Stimulated activated effector memory CD8-positive, alpha-beta T cell treated with anti-CD3 and anti-CD28 coated beads, Interleukin-12 subunit alpha, Interleukin-12 subunit beta, amount 100 ng/mL, for 72 hours (primary cell): Measurements from ENCODE around the gene DDX51.
"Not testable (repeated sequence)": the region's sequence is repeated elsewhere in the genome, so short reads cannot be mapped to it uniquely, and the experiment has no call there.

Experiments used
- ATAC-seq: fragments of 150-1000 bp; cut with Tn5 transposase; 2 replicates; pipeline ENCODE4 v1.10.0; 2021
- DNase-seq, 2 donors: peaks; one replicate each; pipeline ENCODE4 v3.0.0; 2021 to 2022; ENCODE audit warnings: low spot score in 2 of 2
- H3K27ac Mint-ChIP-seq: one replicate; pipeline ENCODE4 v1.8.0; 2022; ENCODE audit warnings: mild to moderate bottlenecking, mixed read lengths
- H3K36me3 Mint-ChIP-seq: one replicate; pipeline ENCODE4 v1.8.0; 2022; ENCODE audit warnings: mild to moderate bottlenecking, mixed read lengths
- H3K4me1 Mint-ChIP-seq: one replicate; pipeline ENCODE4 v1.8.0; 2022; ENCODE audit warnings: mixed read lengths
- H3K4me3 Mint-ChIP-seq: one replicate; pipeline ENCODE4 v1.8.0; 2022; ENCODE audit warnings: mild to moderate bottlenecking, mixed read lengths
- H3K9me3 Mint-ChIP-seq: one replicate; pipeline ENCODE4 v1.8.0; 2022; ENCODE audit warnings: mixed read lengths

The DDX51 gene

GRCh38 chr12:132143336-132144071 lies 615 bp downstream of the DDX51 start:
- H3K9me3 Mint-ChIP-seq, result no peaks in the 10 kb centered on the region
- H3K27ac Mint-ChIP-seq, result peak overlapping the region; percentile 97
- peak overlapping the region; percentile 85 for H3K4me3 Mint-ChIP-seq
- peak; percentile 48 for ATAC-seq
- peaks cover 65% of the 10 kb centered on the region for H3K36me3 Mint-ChIP-seq
- DNase-seq, result peak in 1 of 2 donors; percentile 60
- H3K4me1 Mint-ChIP-seq, result peaks cover 37% of the 10 kb centered on the region

- DNase-seq (no peak), ATAC-seq (no peak)
- Mint-ChIP-seq H3K9me3 (no peaks in the 10 kb centered on the region), H3K27ac (peak overlapping the region; percentile 52), H3K4me3 (peak overlapping the region; percentile 85), H3K4me1 (peaks cover 37% of the 10 kb centered on the region), H3K36me3 (peaks cover 72% of the 10 kb centered on the region)
Measured at GRCh38 chr12:132142679-132143335, 1.3 kb downstream of the DDX51 start.

- H3K36me3 Mint-ChIP-seq, result peaks cover 77% of the 10 kb centered on the region
- no peak for ATAC-seq
- H3K9me3 Mint-ChIP-seq, result no peaks in the 10 kb centered on the region
- no peak for DNase-seq
- H3K4me1 Mint-ChIP-seq, result peaks cover 37% of the 10 kb centered on the region
- H3K27ac Mint-ChIP-seq, result no peak overlapping the region
- H3K4me3 Mint-ChIP-seq, result peak overlapping the region; percentile 85
Measured at GRCh38 chr12:132141976-132142678, 2.0 kb downstream of the DDX51 start.

GRCh38 chr12:132140918-132141841 lies 2.9 kb downstream of the DDX51 start:
- no peak overlapping the region for H3K4me3 Mint-ChIP-seq
- H3K36me3 Mint-ChIP-seq, result peaks cover 70% of the 10 kb centered on the region
- no peak for ATAC-seq
- DNase-seq, result no peak
- peaks cover 29% of the 10 kb centered on the region for H3K4me1 Mint-ChIP-seq
- no peak overlapping the region for H3K27ac Mint-ChIP-seq
- no peaks in the 10 kb centered on the region for H3K9me3 Mint-ChIP-seq

- Mint-ChIP-seq H3K27ac (no peak overlapping the region), H3K4me3 (no peak overlapping the region), H3K4me1 (peaks cover 22% of the 10 kb centered on the region), H3K9me3 (no peaks in the 10 kb centered on the region), H3K36me3 (peaks cover 64% of the 10 kb centered on the region)
- no peak for ATAC-seq
- no peak for DNase-seq
Measured at GRCh38 chr12:132140501-132140900, 3.6 kb downstream of the DDX51 start.

- ATAC-seq, result no peak
- Mint-ChIP-seq H3K4me1 (peaks cover 16% of the 10 kb centered on the region), H3K27ac (no peak overlapping the region), H3K9me3 (no peaks in the 10 kb centered on the region), H3K36me3 (peaks cover 59% of the 10 kb centered on the region), H3K4me3 (no peak overlapping the region)
- no peak for DNase-seq
Measured at GRCh38 chr12:132139912-132140311, 4.2 kb downstream of the DDX51 start.

- no peak for ATAC-seq
- H3K4me1 Mint-ChIP-seq, result peaks cover 14% of the 10 kb centered on the region
Measured at GRCh38 chr12:132138941-132139871, 4.9 kb downstream of the DDX51 start.

GRCh38 chr12:132137483-132138125 lies 6.5 kb downstream of the DDX51 start:
- ATAC-seq (no peak), DNase-seq (no peak)
- Mint-ChIP-seq H3K4me1 (peaks cover 5% of the 10 kb centered on the region), H3K4me3 (no peak overlapping the region), H3K9me3 (no peaks in the 10 kb centered on the region), H3K27ac (no peak overlapping the region), H3K36me3 (peaks cover 48% of the 10 kb centered on the region)

More at GRCh38 chr12:132138941-132139871, 4.9 kb downstream of the DDX51 start:
- no peak overlapping the region for H3K4me3 Mint-ChIP-seq
- DNase-seq, result no peak
- H3K9me3 Mint-ChIP-seq, result no peaks in the 10 kb centered on the region
- H3K27ac Mint-ChIP-seq, result no peak overlapping the region
- H3K36me3 Mint-ChIP-seq, result peaks cover 52% of the 10 kb centered on the region

- not testable (repeated sequence) for DNase-seq, H3K9me3 Mint-ChIP-seq, H3K4me1 Mint-ChIP-seq, ATAC-seq, H3K4me3 Mint-ChIP-seq, H3K27ac Mint-ChIP-seq
- peaks cover 38% of the 10 kb centered on the region for H3K36me3 Mint-ChIP-seq
Measured at GRCh38 chr12:132136226-132136625, 7.9 kb downstream of the DDX51 start.

GRCh38 chr12:132134653-132135183 lies 9.4 kb downstream of the DDX51 start:
- ATAC-seq, DNase-seq, H3K9me3 Mint-ChIP-seq, H3K4me1 Mint-ChIP-seq, H3K4me3 Mint-ChIP-seq, H3K27ac Mint-ChIP-seq: not testable (repeated sequence)
- peaks cover 23% of the 10 kb centered on the region for H3K36me3 Mint-ChIP-seq

GRCh38 chr12:132133952-132134652 lies 10.0 kb downstream of the DDX51 start:
- H3K27ac Mint-ChIP-seq, result no peak overlapping the region
- ATAC-seq, result peak; percentile 22

GRCh38 chr12:132132609-132133430 lies 11.3 kb downstream of the DDX51 start:
- Mint-ChIP-seq H3K4me1 (no peaks in the 10 kb centered on the region), H3K27ac (no peak overlapping the region), H3K9me3 (peaks cover 3% of the 10 kb centered on the region), H3K36me3 (peaks cover 12% of the 10 kb centered on the region), H3K4me3 (no peak overlapping the region)
- peak; percentile 37 for ATAC-seq
- no peak for DNase-seq

More at GRCh38 chr12:132133952-132134652, 10.0 kb downstream of the DDX51 start:
- peaks cover 17% of the 10 kb centered on the region for H3K36me3 Mint-ChIP-seq
- H3K4me1 Mint-ChIP-seq, result no peaks in the 10 kb centered on the region
- no peak for DNase-seq
- H3K9me3 Mint-ChIP-seq, result no peaks in the 10 kb centered on the region
- no peak overlapping the region for H3K4me3 Mint-ChIP-seq
